NCI-H1092 (cell line): Measurements from ENCODE around the gene ADCK2.
"Not testable (repeated sequence)": the region's sequence is repeated elsewhere in the genome, so short reads cannot be mapped to it uniquely, and the experiment has no call there.

Experiments used
- DNase-seq: peaks from one replicate; lab custom pipeline; 2025; lab: John Stamatoyannopoulos, UW

ADCK2 gene

GRCh38 chr7:140645166-140645900 lies 27.4 kb upstream of the ADCK2 start:
- DNase-seq = no peak

- peak; percentile 71 for DNase-seq
These were observed 25.7 kb upstream of the ADCK2 start for GRCh38 chr7:140646931-140647647.

GRCh38 chr7:140649556-140650205 lies 23.1 kb upstream of the ADCK2 start:
- no peak for DNase-seq

- no peak for DNase-seq
These were observed 22.4 kb upstream of the ADCK2 start for GRCh38 chr7:140650367-140650766.

- DNase-seq = peak; percentile 85
These were observed 19.2 kb upstream of the ADCK2 start for GRCh38 chr7:140653319-140654108.

GRCh38 chr7:140654109-140654387 lies 18.7 kb upstream of the ADCK2 start:
- DNase-seq = no peak

GRCh38 chr7:140654661-140655060 lies 18.1 kb upstream of the ADCK2 start:
- DNase-seq = no peak

- no peak for DNase-seq
These were observed 17.0 kb upstream of the ADCK2 start for GRCh38 chr7:140655511-140656408.

- no peak for DNase-seq
These were observed 15.9 kb upstream of the ADCK2 start for GRCh38 chr7:140656548-140657515.

GRCh38 chr7:140657891-140658290 lies 14.9 kb upstream of the ADCK2 start:
- no peak for DNase-seq

- DNase-seq = no peak
These were observed 12.9 kb upstream of the ADCK2 start for GRCh38 chr7:140659856-140660255.

GRCh38 chr7:140661124-140661523 lies 11.6 kb upstream of the ADCK2 start:
- DNase-seq = no peak

GRCh38 chr7:140662938-140663337 lies 9.8 kb upstream of the ADCK2 start:
- DNase-seq = not testable (repeated sequence)

GRCh38 chr7:140667476-140667875 lies 5.3 kb upstream of the ADCK2 start:
- no peak for DNase-seq

- DNase-seq = no peak
These were observed 4.1 kb upstream of the ADCK2 start for GRCh38 chr7:140668641-140669040.

GRCh38 chr7:140669352-140669751 lies 3.4 kb upstream of the ADCK2 start:
- no peak for DNase-seq

- DNase-seq = not testable (repeated sequence)
These were observed 2.9 kb upstream of the ADCK2 start for GRCh38 chr7:140669862-140670261.

- DNase-seq = no peak
These were observed 2.3 kb upstream of the ADCK2 start for GRCh38 chr7:140670343-140670935.

- DNase-seq = no peak
These were observed 779 bp upstream of the ADCK2 start for GRCh38 chr7:140671966-140672365.
